Aorta (tissue), 5 donors: ENCODE measurements around the gene SESN3. TPM values are rescaled to one million over a fixed set of nuclear protein-coding genes. Genes with fewer than 3 reads are reported as not detected.
"Not testable (repeated sequence)": the region's sequence is repeated elsewhere in the genome, so short reads cannot be mapped to it uniquely, and the experiment has no call there.

ENCODE experiments used
- ATAC-seq: fragments of 200-7000 bp; cut with Tn5 transposase; one replicate; pipeline ENCODE4 v1.9.1; 2022; ENCODE audit warnings: moderate library complexity; ENCODE audit not compliant: low FRiP score
- DNase-seq, 2 donors: peaks; one replicate each; pipeline ENCODE4 v3.0.0-alpha.2; 2020
- H3K27ac ChIP-seq, 2 donors: one replicate each; pipeline ENCODE4 v1.5.1; 2013; ENCODE audit warnings: low read length in 2 of 2, mild to moderate bottlenecking in 2 of 2, moderate library complexity in 2 of 2, control low read depth in 1 of 2, inconsistent platforms in 1 of 2, low read depth in 1 of 2
- H3K27me3 ChIP-seq, 2 donors: one replicate each; pipeline ENCODE4 v1.6.1; 2013; ENCODE audit warnings: control low read depth in 1 of 2, low read length in 1 of 2, mild to moderate bottlenecking in 1 of 2, moderate library complexity in 1 of 2; ENCODE audit not compliant: insufficient read depth in 2 of 2, control insufficient read depth in 1 of 2
- H3K36me3 ChIP-seq, 2 donors: one replicate each; pipeline ENCODE4 v1.6.1; 2013; ENCODE audit warnings: control low read depth in 1 of 2, low read length in 1 of 2, mild to moderate bottlenecking in 1 of 2; ENCODE audit not compliant: insufficient read depth in 2 of 2, control insufficient read depth in 1 of 2
- H3K4me1 ChIP-seq, 2 donors: one replicate each; pipeline ENCODE4 v1.6.1; 2013; ENCODE audit warnings: low read length in 2 of 2, control low read depth in 1 of 2, mild to moderate bottlenecking in 1 of 2, moderate library complexity in 1 of 2; ENCODE audit not compliant: insufficient read depth in 2 of 2, control insufficient read depth in 1 of 2
- H3K4me3 ChIP-seq, 2 donors: one replicate each; pipeline ENCODE4 v1.5.1; 2013; ENCODE audit warnings: low read length in 2 of 2, control low read depth in 1 of 2, mild to moderate bottlenecking in 1 of 2
- H3K9me3 ChIP-seq: one replicate; pipeline ENCODE4 v1.6.1; 2013; ENCODE audit warnings: mild to moderate bottlenecking, low read length; ENCODE audit not compliant: control insufficient read depth
- WGBS, 2 donors: extraction: QIAGEN DNeasy Blood & Tissue Kit; methylation state at CpG; one replicate each; pipeline ENCODE4 v1.1.7; 2013; 5-methylcytosine and 5-hydroxymethylcytosine counted together
- intact Hi-C, 2 donors: fragments of 100-400 bp; cut with DNase I; formaldehyde crosslinking; loops; one replicate each; pipeline versions ENCODE4 v1.14.2 to v1.15.0; 2022
- polyA plus RNA-seq, 2 donors: library from polyadenylated mRNA; stranded (reverse); fragments of 200-250 nt; gene quantifications; one replicate each; pipeline ENCODE4 v1.2.3, GENCODE V29; 2013
- total RNA-seq, 2 donors: library from RNA; stranded (reverse); fragmentation: NEBNext Ultra II Directional; extraction: Animal tissue kit (Norgen Biotek cat#: 25700); gene quantifications; one replicate each; pipeline ENCODE4 v1.2.1, GENCODE V29; 2021
- donor health status: healthy with polysubstance abuse.
- donor health status: Bipolar disorder and iron deficiency.
- donor health status: DM: no; HTN: no; CAD: no.
- donor health status: DM: no; HTN: no; CAD: no.
- donor health status: DM: yes; HTN: yes; CAD: no.

Gene SESN3
- total and polyA plus RNA-seq, 4 donors = 10.0 to 64.5 (median 22.8) TPM

GRCh38 chr11:95209535-95209934, 21.5 kb downstream of the SESN3 start:
- H3K9me3 ChIP-seq, intact Hi-C loops, H3K36me3 ChIP-seq, H3K27me3 ChIP-seq, H3K27ac ChIP-seq, ATAC-seq, H3K4me1 ChIP-seq, DNase-seq, H3K4me3 ChIP-seq: not testable (repeated sequence)
- WGBS, 2 donors = 91 to 94% methylated on average over 6 of the region's 6 CpGs

GRCh38 chr11:95200781-95201457, 30.1 kb downstream of the SESN3 start:
- Histone ChIP-seq H3K4me1 (no peaks in the 10 kb centered on the region), H3K36me3 (no peaks in the 10 kb centered on the region), H3K27me3 (no peaks in the 10 kb centered on the region), H3K4me3 (no peak overlapping the region), H3K9me3 (no peaks in the 10 kb centered on the region), H3K27ac (no peak overlapping the region)
- DNase-seq (no peak), ATAC-seq (no peak)
- 80 to 84% methylated on average over 4 of the region's 4 CpGs for WGBS, 2 donors
- intact Hi-C loops = no loop called here

- H3K9me3 ChIP-seq = no peaks in the 10 kb centered on the region
- H3K4me1 ChIP-seq = no peaks in the 10 kb centered on the region
- intact Hi-C loops = no loop called here
- H3K4me3 ChIP-seq = no peak overlapping the region
- DNase-seq (no peak), ATAC-seq (no peak)
- no peaks in the 10 kb centered on the region for H3K36me3 ChIP-seq
- H3K27me3 ChIP-seq = no peaks in the 10 kb centered on the region
- no peak overlapping the region for H3K27ac ChIP-seq
- WGBS, 2 donors = 49 to 55% methylated on average over 5 of the region's 5 CpGs
Measured at GRCh38 chr11:95195831-95196230, 35.2 kb downstream of the SESN3 start.

GRCh38 chr11:95193541-95193940, 37.5 kb downstream of the SESN3 start:
- Histone ChIP-seq H3K4me3 (no peak overlapping the region), H3K27ac (no peak overlapping the region), H3K9me3 (no peaks in the 10 kb centered on the region), H3K27me3 (no peaks in the 10 kb centered on the region), H3K4me1 (no peaks in the 10 kb centered on the region), H3K36me3 (no peaks in the 10 kb centered on the region)
- DNase-seq (no peak), ATAC-seq (no peak)
- 92 to 93% methylated on average over 1 of the region's 1 CpG for WGBS, 2 donors
- intact Hi-C loops = no loop called here

- intact Hi-C loops = no loop called here
- DNase-seq = no peak
- H3K9me3 ChIP-seq = no peaks in the 10 kb centered on the region
Measured at GRCh38 chr11:95192717-95193116, 38.3 kb downstream of the SESN3 start.

GRCh38 chr11:95187723-95188122, 43.3 kb downstream of the SESN3 start:
- no peaks in the 10 kb centered on the region for H3K27me3 ChIP-seq
- DNase-seq (no peak), ATAC-seq (no peak)
- no peaks in the 10 kb centered on the region for H3K4me1 ChIP-seq
- no peak overlapping the region for H3K27ac ChIP-seq
- intact Hi-C loops = no loop called here
- H3K36me3 ChIP-seq = peaks cover 0 to under 1% of the 10 kb centered on the region in 2 donors
- no peak overlapping the region for H3K4me3 ChIP-seq
- no peaks in the 10 kb centered on the region for H3K9me3 ChIP-seq

More at GRCh38 chr11:95192717-95193116, 38.3 kb downstream of the SESN3 start:
- no peaks in the 10 kb centered on the region for H3K27me3 ChIP-seq
- no peaks in the 10 kb centered on the region for H3K4me1 ChIP-seq
- H3K4me3 ChIP-seq = no peak overlapping the region
- 75 to 94% methylated on average over 3 of the region's 3 CpGs for WGBS, 2 donors
- no peak overlapping the region for H3K27ac ChIP-seq
- ATAC-seq = no peak
- H3K36me3 ChIP-seq = no peaks in the 10 kb centered on the region

GRCh38 chr11:95182397-95182796, 48.6 kb downstream of the SESN3 start:
- Histone ChIP-seq H3K9me3 (no peaks in the 10 kb centered on the region), H3K27me3 (no peaks in the 10 kb centered on the region), H3K4me3 (no peak overlapping the region), H3K36me3 (peaks cover 0 to 3% of the 10 kb centered on the region in 2 donors), H3K27ac (no peak overlapping the region), H3K4me1 (no peaks in the 10 kb centered on the region)
- intact Hi-C loops = no loop called here
- 93 to 97% methylated on average over 2 of the region's 2 CpGs for WGBS, 2 donors
- no peak for DNase-seq
- ATAC-seq = no peak

GRCh38 chr11:95175818-95176380, 55.1 kb downstream of the SESN3 start:
- H3K4me1 ChIP-seq = no peaks in the 10 kb centered on the region
- ATAC-seq (no peak), DNase-seq (no peak)
- H3K27me3 ChIP-seq = no peaks in the 10 kb centered on the region
- H3K36me3 ChIP-seq = peaks cover 0 to 1% of the 10 kb centered on the region in 2 donors
- intact Hi-C loops = no loop called here
- no peak overlapping the region for H3K4me3 ChIP-seq
- no peak overlapping the region for H3K27ac ChIP-seq
- WGBS, 2 donors = 79 to 81% methylated on average over 4 of the region's 4 CpGs
- no peaks in the 10 kb centered on the region for H3K9me3 ChIP-seq

GRCh38 chr11:95170294-95170693, 60.7 kb downstream of the SESN3 start:
- WGBS, 2 donors = 91 to 94% methylated on average over 5 of the region's 5 CpGs
- Histone ChIP-seq H3K4me3 (no peak overlapping the region), H3K27me3 (no peaks in the 10 kb centered on the region), H3K4me1 (no peaks in the 10 kb centered on the region), H3K9me3 (no peaks in the 10 kb centered on the region), H3K27ac (no peak overlapping the region), H3K36me3 (no peaks in the 10 kb centered on the region)
- no peak for DNase-seq
- intact Hi-C loops = loop anchor here in 1 of 2 donors (5.0 kb wide), 1 partner anchor 542 kb away; no protein-coding TSS in a partner anchor
- no peak for ATAC-seq
